ENCODE data around the gene DBP.

GRCh38 chr19:48634036-48634342 lies 3.2 kb downstream of the DBP start:
- TF ChIP-seq CTCF (conservative IDR thresholded peaks at IDR 0.05; ENCODE audit: low read depth in 2 of 2) (no peak), EZH2 (IDR thresholded peaks at IDR 0.05; ENCODE audit: low read depth, unreplicated experiment) (no peak), POLR2AphosphoS5 (IDR thresholded peaks at IDR 0.05; ENCODE audit: low read depth) (no peak), EZH2phosphoT487 (IDR thresholded peaks at IDR 0.05; ENCODE audit: unreplicated experiment) (no peak), NANOG (IDR thresholded peaks at IDR 0.05; ENCODE audit: borderline replicate concordance) (no peak), REST (IDR thresholded peaks at IDR 0.05; ENCODE audit: unreplicated experiment) (no peak), ZNF462 (CRISPR knock-in tag; IDR thresholded peaks at IDR 0.05) (no peak), ETS1 (IDR thresholded peaks at IDR 0.05) (no peak)

Data from GM23338 (cell line).